Activated CD8-positive, alpha-beta T cell treated with anti-CD3 and anti-CD28 coated beads for 36 hours (primary cell): ENCODE measurements around the gene CBX6. TPM values are rescaled to one million over a fixed set of nuclear protein-coding genes. Genes with fewer than 3 reads are reported as not detected.

Experiments
- ATAC-seq: fragments of 200-7000 bp; cut with Tn5 transposase; one replicate; pipeline ENCODE4 v1.10.0; 2021; ENCODE audit warnings: mild to moderate bottlenecking, moderate library complexity
- CTCF ChIA-PET: fragments of 350-600 bp; sonication (Branson Sonifier 250); formaldehyde crosslinking; loops from one replicate; lab custom pipeline; 2021; ENCODE audit warnings: antibody characterized with exemption; lab: Charles Lee
- POLR2A ChIA-PET: fragments of 350-600 bp; sonication (Branson Sonifier 250); formaldehyde crosslinking; loops from one replicate; lab custom pipeline; 2021; ENCODE audit warnings: antibody characterized with exemption; lab: Charles Lee
- DNase-seq: peaks from one replicate; pipeline ENCODE4 v3.0.0-alpha.2; 2020
- H3K27ac Mint-ChIP-seq: one replicate; pipeline ENCODE4 v1.8.0; 2021; ENCODE audit warnings: mild to moderate bottlenecking, mixed read lengths
- H3K27me3 Mint-ChIP-seq: one replicate; pipeline ENCODE4 v1.8.0; 2021; ENCODE audit warnings: mixed read lengths
- H3K36me3 Mint-ChIP-seq: one replicate; pipeline ENCODE4 v1.8.0; 2021; ENCODE audit warnings: low read depth, mixed read lengths
- H3K4me1 Mint-ChIP-seq: one replicate; pipeline ENCODE4 v1.8.0; 2021; ENCODE audit warnings: low read depth, mixed read lengths
- H3K4me3 Mint-ChIP-seq: one replicate; pipeline ENCODE4 v1.8.0; 2021; ENCODE audit warnings: mild to moderate bottlenecking, moderate library complexity, mixed read lengths
- H3K9me3 Mint-ChIP-seq: one replicate; pipeline ENCODE4 v1.8.0; 2021; ENCODE audit warnings: mixed read lengths
- intact Hi-C: fragments of 100-400 bp; cut with micrococcal nuclease; formaldehyde crosslinking; loops from one replicate; pipeline ENCODE4 v1.10.0; 2022
- total RNA-seq, 2 experiments: library from RNA; stranded (reverse); gene quantifications; one replicate each; pipeline ENCODE4 v1.2.3, GENCODE V29; 2021
- TF ChIP-seq, protein P1 (sequence below): fragments of 200-600 bp; IDR thresholded peaks from one replicate; pipeline ENCODE4 v1.8.0; 2022; ENCODE audit warnings: antibody characterized with exemption, mild to moderate bottlenecking

Gene CBX6
- total RNA-seq, 2 experiments from 2014 or later: 97.7 to 99.4 TPM

DNA sequence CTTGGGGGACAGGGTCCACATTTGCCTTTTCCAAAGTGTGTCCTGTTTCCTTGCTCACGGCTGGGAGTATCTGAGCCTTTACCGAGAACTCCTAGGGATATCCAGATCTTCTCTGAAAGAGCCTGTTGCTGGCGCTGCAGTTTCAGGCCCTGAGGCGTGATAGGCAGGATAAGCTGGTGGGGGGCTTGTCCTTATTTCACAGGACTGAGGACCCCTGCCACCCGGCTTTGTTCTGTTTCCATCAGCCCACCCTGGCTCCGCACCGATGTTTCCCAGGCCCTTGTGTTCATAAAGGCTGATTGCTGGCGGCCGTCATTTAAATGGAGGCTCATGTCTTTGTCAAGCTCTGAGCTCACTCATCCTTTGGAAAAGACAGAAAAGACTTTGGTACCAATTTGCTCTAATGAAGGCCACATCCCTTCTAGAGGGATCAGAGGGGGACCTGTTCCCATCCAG is 18.8 kb downstream of the CBX6 start:
- POLR2A ChIA-PET: interaction anchor here (0.7 to 1.3 kb wide), 3 partner anchors 8 to 10 kb away, joined by 4 to 5 read pairs (median 4); no protein-coding TSS in a partner anchor
- Mint-ChIP-seq H3K9me3 (no peaks in the 10 kb centered on the region), H3K27ac (no peak overlapping the region), H3K4me3 (no peak overlapping the region), H3K36me3 (no peaks in the 10 kb centered on the region), H3K4me1 (no peaks in the 10 kb centered on the region), H3K27me3 (peaks cover 2% of the 10 kb centered on the region)
- CTCF ChIA-PET: interaction anchor here (1.4 to 13.2 kb wide), 3 partner anchors 10 to 84 kb away, joined by 7 to 85 read pairs (median 8); partner anchors contain the start of gene CBX6
- ATAC-seq (no peak), DNase-seq (no peak)
- intact Hi-C loops: no loop called here
- TF ChIP-seq, protein P1, sequence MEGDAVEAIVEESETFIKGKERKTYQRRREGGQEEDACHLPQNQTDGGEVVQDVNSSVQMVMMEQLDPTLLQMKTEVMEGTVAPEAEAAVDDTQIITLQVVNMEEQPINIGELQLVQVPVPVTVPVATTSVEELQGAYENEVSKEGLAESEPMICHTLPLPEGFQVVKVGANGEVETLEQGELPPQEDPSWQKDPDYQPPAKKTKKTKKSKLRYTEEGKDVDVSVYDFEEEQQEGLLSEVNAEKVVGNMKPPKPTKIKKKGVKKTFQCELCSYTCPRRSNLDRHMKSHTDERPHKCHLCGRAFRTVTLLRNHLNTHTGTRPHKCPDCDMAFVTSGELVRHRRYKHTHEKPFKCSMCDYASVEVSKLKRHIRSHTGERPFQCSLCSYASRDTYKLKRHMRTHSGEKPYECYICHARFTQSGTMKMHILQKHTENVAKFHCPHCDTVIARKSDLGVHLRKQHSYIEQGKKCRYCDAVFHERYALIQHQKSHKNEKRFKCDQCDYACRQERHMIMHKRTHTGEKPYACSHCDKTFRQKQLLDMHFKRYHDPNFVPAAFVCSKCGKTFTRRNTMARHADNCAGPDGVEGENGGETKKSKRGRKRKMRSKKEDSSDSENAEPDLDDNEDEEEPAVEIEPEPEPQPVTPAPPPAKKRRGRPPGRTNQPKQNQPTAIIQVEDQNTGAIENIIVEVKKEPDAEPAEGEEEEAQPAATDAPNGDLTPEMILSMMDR: no peak

DNA sequence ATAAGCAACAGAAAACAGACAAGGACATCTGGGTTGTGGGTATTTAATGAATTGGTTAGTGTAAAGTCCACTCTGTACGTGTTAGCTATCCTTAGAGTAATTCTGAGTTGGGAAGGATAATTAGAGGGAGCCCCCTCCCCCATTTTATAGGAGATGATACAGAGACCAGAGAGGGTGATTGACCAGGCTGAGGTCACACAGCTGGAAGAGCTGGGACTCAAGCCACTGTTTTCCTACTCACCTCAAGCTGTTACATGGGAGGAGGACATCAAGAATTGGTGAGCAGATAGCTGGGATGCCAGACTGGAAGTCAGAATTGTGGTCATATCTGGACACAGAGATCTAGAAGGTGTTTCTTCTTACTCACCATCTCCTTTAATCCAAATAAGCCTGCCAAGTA is 19.5 kb downstream of the CBX6 start:
- no peak for DNase-seq
- Mint-ChIP-seq H3K27me3 (peaks cover 2% of the 10 kb centered on the region), H3K36me3 (no peaks in the 10 kb centered on the region), H3K9me3 (no peaks in the 10 kb centered on the region), H3K4me1 (no peaks in the 10 kb centered on the region), H3K4me3 (no peak overlapping the region), H3K27ac (no peak overlapping the region)
- ATAC-seq: no peak
- intact Hi-C loops: no loop called here
- POLR2A ChIA-PET: interaction anchor here (1.3 kb wide), 1 partner anchor 9 kb away, joined by 5 read pairs; no protein-coding TSS in a partner anchor
- CTCF ChIA-PET: interaction anchor here (1.4 to 13.2 kb wide), 3 partner anchors 9 to 83 kb away, joined by 7 to 85 read pairs (median 8); partner anchors contain the start of gene CBX6
- TF ChIP-seq, protein P1: no peak

DNA sequence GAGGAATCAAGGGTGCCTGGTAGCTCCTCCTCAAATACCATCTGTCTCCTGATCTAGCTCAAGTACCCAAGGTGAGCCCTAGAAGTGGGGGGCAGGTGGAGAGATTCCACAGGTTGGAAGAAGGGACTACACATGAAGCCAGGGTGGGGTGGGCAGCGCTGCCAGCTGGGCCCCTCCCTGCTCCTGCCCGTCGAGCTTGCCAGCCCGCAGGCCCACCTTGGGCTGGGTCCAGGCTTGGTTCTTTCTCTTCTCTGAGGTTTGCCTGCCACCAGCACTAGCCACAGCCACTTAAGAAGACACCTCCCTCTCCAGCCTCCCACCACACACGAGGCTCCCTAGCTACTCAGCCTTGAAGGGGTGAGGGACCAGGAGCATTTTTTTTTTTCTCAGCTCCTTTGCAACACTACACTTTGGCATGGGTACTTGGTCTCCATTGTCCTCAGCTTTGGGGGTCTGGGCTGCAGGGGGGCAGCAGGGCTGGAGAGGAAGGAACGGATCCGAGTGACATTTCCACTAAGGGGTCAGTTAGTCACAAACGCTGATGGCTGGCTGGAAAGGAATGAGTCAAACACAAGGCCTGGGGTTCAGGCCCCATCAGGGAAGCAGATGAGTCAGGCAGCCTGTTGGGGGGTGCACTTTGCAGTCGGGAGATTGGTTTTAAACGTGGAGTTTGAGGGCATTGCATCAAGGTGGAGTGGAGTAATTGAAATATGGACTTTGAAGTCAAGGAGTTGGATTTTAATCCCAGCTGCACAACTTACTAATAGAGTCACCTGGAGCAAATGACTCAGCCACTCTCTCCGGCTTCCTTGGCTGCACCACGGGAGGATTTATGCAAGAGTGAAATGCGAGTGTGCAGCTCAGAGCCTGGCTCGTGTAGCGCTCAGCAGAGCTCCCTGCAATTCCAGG is 20.8 kb downstream of the CBX6 start:
- Mint-ChIP-seq H3K36me3 (no peaks in the 10 kb centered on the region), H3K9me3 (no peaks in the 10 kb centered on the region), H3K27ac (no peak overlapping the region), H3K4me3 (no peak overlapping the region), H3K4me1 (no peaks in the 10 kb centered on the region), H3K27me3 (peaks cover 6% of the 10 kb centered on the region)
- CTCF ChIA-PET: interaction anchor here (0.8 to 13.2 kb wide), 2 partner anchors 19 to 82 kb away, joined by 3 to 85 read pairs; partner anchors contain the start of gene CBX6
- DNase-seq (no peak), ATAC-seq (no peak)
- POLR2A ChIA-PET: interaction anchor here (1.2 kb wide), 1 partner anchor 10 kb away, joined by 3 read pairs; no protein-coding TSS in a partner anchor
- TF ChIP-seq, protein P1: no peak
- intact Hi-C loops: no loop called here

DNA sequence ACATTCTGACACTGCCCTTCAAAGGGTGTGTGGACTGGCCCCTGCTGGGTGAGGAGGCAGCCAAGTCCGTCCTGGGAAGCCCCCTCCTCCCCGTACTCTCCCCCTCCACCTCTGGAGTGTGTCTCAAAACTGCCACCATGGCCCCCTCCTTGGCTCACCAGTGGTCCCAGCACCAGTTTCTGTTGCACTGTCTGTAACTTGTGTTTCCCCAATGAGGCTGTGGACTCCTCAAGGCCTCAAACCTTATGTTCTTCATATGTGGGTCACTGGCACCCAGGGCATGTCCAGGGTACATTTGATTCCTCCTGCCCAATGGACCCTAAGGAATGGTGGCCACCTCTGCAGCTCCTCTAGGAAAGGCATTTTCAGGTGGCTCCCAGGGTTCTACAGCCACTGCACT is 21.6 kb downstream of the CBX6 start:
- Mint-ChIP-seq H3K36me3 (no peaks in the 10 kb centered on the region), H3K9me3 (no peaks in the 10 kb centered on the region), H3K27ac (no peak overlapping the region), H3K4me1 (no peaks in the 10 kb centered on the region), H3K4me3 (no peak overlapping the region), H3K27me3 (peaks cover 8% of the 10 kb centered on the region)
- TF ChIP-seq, protein P1: no peak
- POLR2A ChIA-PET: interaction anchor here (0.7 to 1.2 kb wide), 3 partner anchors 11 to 26 kb away, joined by 3 read pairs; no protein-coding TSS in a partner anchor
- intact Hi-C loops: no loop called here
- ATAC-seq (no peak), DNase-seq (no peak)
- CTCF ChIA-PET: interaction anchor here (0.8 to 13.2 kb wide), 2 partner anchors 20 to 81 kb away, joined by 3 to 85 read pairs; partner anchors contain the start of gene CBX6
